Liver (tissue), 9 donors: Measurements from ENCODE around the gene SREBF2. TPM values are rescaled to one million over a fixed set of nuclear protein-coding genes. Genes with fewer than 3 reads are reported as not detected.

Source experiments
- DNase-seq: peaks from one replicate; pipeline ENCODE4 v3.0.0-alpha.2; 2017; ENCODE audit warnings: low spot score
- H3K27ac ChIP-seq, 2 donors: one replicate each; pipeline ENCODE4 v1.7.0; 2013; ENCODE audit warnings: inconsistent platforms in 2 of 2, low read length in 2 of 2, control low read depth in 1 of 2, low read depth in 1 of 2, mild to moderate bottlenecking in 1 of 2
- H3K27me3 ChIP-seq, 4 donors: one replicate each; pipeline versions ENCODE4 v1.6.1 to v1.7.0; 2013; ENCODE audit warnings: low read length in 3 of 4, inconsistent platforms in 1 of 4, mild to moderate bottlenecking in 1 of 4, moderate library complexity in 1 of 4; ENCODE audit not compliant: control insufficient read depth in 4 of 4, insufficient read depth in 4 of 4
- H3K36me3 ChIP-seq, 4 donors: one replicate each; pipeline versions ENCODE4 v1.6.1 to v1.7.0; 2013; ENCODE audit warnings: low read length in 3 of 4, mild to moderate bottlenecking in 3 of 4, low read depth in 1 of 4, moderate library complexity in 1 of 4; ENCODE audit not compliant: control insufficient read depth in 4 of 4, insufficient read depth in 3 of 4
- H3K4me1 ChIP-seq, 4 donors: one replicate each; pipeline versions ENCODE4 v1.6.1 to v1.7.0; 2013; ENCODE audit warnings: low read length in 3 of 4, mild to moderate bottlenecking in 3 of 4, moderate library complexity in 1 of 4; ENCODE audit not compliant: control insufficient read depth in 4 of 4, insufficient read depth in 4 of 4
- H3K4me3 ChIP-seq, 3 donors: one replicate each; pipeline versions ENCODE4 v1.6.1 to v1.7.0; 2013; ENCODE audit warnings: low read length in 3 of 3, control low read depth in 1 of 3, low read depth in 1 of 3, mild to moderate bottlenecking in 1 of 3
- H3K9ac ChIP-seq, 2 donors: one replicate each; pipeline ENCODE4 v1.7.0; 2013; ENCODE audit warnings: low read length in 2 of 2, mild to moderate bottlenecking in 2 of 2, moderate library complexity in 2 of 2, control low read depth in 1 of 2, low read depth in 1 of 2
- H3K9me3 ChIP-seq, 4 donors: one replicate each; pipeline versions ENCODE4 v1.6.1 to v1.7.0; 2013; ENCODE audit warnings: low read length in 3 of 4; ENCODE audit not compliant: control insufficient read depth in 4 of 4
- EGR1 ChIP-seq, 2 donors: IDR thresholded peaks; 2 replicates each; pipeline ENCODE4 v1.6.1; 2016 to 2018; ENCODE audit warnings: antibody characterized with exemption in 2 of 2, low read depth in 2 of 2
- FOXA1 ChIP-seq: IDR thresholded peaks from 2 replicates; pipeline ENCODE4 v1.6.1; 2016; ENCODE audit warnings: antibody characterized with exemption
- FOXA2 ChIP-seq: IDR thresholded peaks from 2 replicates; pipeline ENCODE4 v1.6.1; 2016; ENCODE audit warnings: antibody characterized with exemption
- GABPA ChIP-seq, 2 donors: IDR thresholded peaks in 1 of 2; conservative IDR thresholded peaks in 1 of 2; 2 replicates each; pipeline ENCODE4 v1.6.1; 2016; ENCODE audit warnings: antibody characterized with exemption in 2 of 2, mild to moderate bottlenecking in 1 of 2, moderate library complexity in 1 of 2
- HNF4A ChIP-seq, 2 donors: conservative IDR thresholded peaks; 2 replicates each; pipeline ENCODE4 v1.6.1; 2016; ENCODE audit warnings: antibody characterized with exemption in 2 of 2, mild to moderate bottlenecking in 2 of 2
- HNF4G ChIP-seq: IDR thresholded peaks from 2 replicates; pipeline ENCODE4 v1.6.1; 2016; ENCODE audit warnings: antibody characterized with exemption
- JUND ChIP-seq, 2 donors: IDR thresholded peaks; 2 replicates each; pipeline ENCODE4 v1.6.1; 2016; ENCODE audit warnings: antibody characterized with exemption in 2 of 2
- MAX ChIP-seq: IDR thresholded peaks from 2 replicates; pipeline ENCODE4 v1.6.1; 2016; ENCODE audit warnings: antibody characterized with exemption
- NR2F2 ChIP-seq: IDR thresholded peaks from 2 replicates; pipeline ENCODE4 v1.6.1; 2016; ENCODE audit warnings: antibody characterized with exemption
- RAD21 ChIP-seq, 2 donors: IDR thresholded peaks; 2 replicates each; pipeline ENCODE4 v1.6.1; 2016; ENCODE audit warnings: antibody characterized with exemption in 2 of 2, mild to moderate bottlenecking in 2 of 2
- REST ChIP-seq: IDR thresholded peaks from 2 replicates; pipeline ENCODE4 v1.6.1; 2016; ENCODE audit warnings: antibody characterized with exemption, mild to moderate bottlenecking
- RXRA ChIP-seq, 2 donors: IDR thresholded peaks; 2 replicates each; pipeline ENCODE4 v1.6.1; 2017 to 2018; ENCODE audit warnings: antibody characterized with exemption in 2 of 2, mild to moderate bottlenecking in 1 of 2
- SP1 ChIP-seq: IDR thresholded peaks from 2 replicates; pipeline ENCODE4 v1.6.1; 2018; ENCODE audit warnings: antibody characterized with exemption, mild to moderate bottlenecking
- TAF1 ChIP-seq: conservative IDR thresholded peaks from 2 replicates; pipeline ENCODE4 v1.6.1; 2016; ENCODE audit warnings: antibody characterized with exemption, mild to moderate bottlenecking
- YY1 ChIP-seq: IDR thresholded peaks from 2 replicates; pipeline ENCODE4 v1.6.1; 2016; ENCODE audit warnings: antibody characterized with exemption, mild to moderate bottlenecking
- WGBS: extraction: QIAGEN DNeasy Blood & Tissue Kit; methylation state at CpG from one replicate; pipeline ENCODE4 v1.1.7; 2013; 5-methylcytosine and 5-hydroxymethylcytosine counted together
- polyA plus RNA-seq, 2 donors: library from polyadenylated mRNA; stranded (reverse) in 1 of 2; unstranded in 1 of 2; fragments of 200-250 nt in 1 of 2; fragments of >200 nt in 1 of 2; fragmentation: Nextera tagmentation in 1 of 2; extraction: Ambion mirVana in 1 of 2; gene quantifications; one replicate each; pipeline versions ENCODE4 v1.2.1 to v1.2.3, GENCODE V29; 2013 to 2015
- total RNA-seq, 2 donors: library from RNA; depleted of rRNA; stranded (reverse); fragments of >200 nt; gene quantifications; one replicate each; pipeline ENCODE4 v1.2.3, GENCODE V29; 2014
- TF ChIP-seq, protein P1 (sequence below): fragments of 150-350 bp; IDR thresholded peaks from 2 replicates; pipeline ENCODE4 v1.5.1; 2017; ENCODE audit warnings: improper control_type of control experiment, low read depth, low read length; ENCODE audit not compliant: missing input control
- TF ChIP-seq, protein P2 (sequence below): IDR thresholded peaks from 2 replicates; pipeline ENCODE4 v1.6.1; 2016; ENCODE audit warnings: antibody characterized with exemption
- TF ChIP-seq, protein P3 (sequence below): IDR thresholded peaks from 2 replicates; pipeline ENCODE4 v1.6.1; 2016; ENCODE audit warnings: antibody characterized with exemption
- donor health status: healthy.
- donor health status: healthy.
- donor health status: healthy.
- donor health status: healthy.
- donor health status: healthy.

SREBF2 gene
- total and polyA plus RNA-seq, 4 donors: 18.3 to 69.6 (median 57.3) TPM

DNA sequence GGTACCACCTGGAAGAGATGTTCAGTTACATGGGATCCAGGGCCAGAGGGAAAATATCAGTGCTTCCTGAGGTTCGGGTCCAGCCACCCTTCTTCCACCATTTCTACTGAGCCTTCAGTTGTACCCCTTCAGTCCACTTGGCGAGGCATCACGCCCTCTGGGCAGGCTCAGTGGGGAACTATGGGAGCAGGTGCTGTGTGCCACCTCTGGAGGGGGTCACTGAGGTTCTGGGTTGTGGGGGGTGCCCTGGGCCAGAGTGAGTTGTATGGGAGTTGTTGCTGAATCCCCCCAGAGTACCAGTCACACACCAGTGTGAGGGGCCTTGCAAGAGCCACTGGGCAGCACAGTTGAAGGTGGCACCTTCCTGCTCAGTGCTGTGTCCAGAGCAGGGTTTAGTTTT, 2.7 kb upstream of the SREBF2 start:
- H3K4me1 ChIP-seq: peaks cover 0 to 14% (median 6%) of the 10 kb centered on the region in 4 donors
- 97% methylated on average over 3 of the region's 3 CpGs for WGBS
- H3K27me3 ChIP-seq: no peaks in the 10 kb centered on the region
- no peak for DNase-seq
- H3K9ac ChIP-seq: no peak overlapping the region
- TF ChIP-seq JUND (IDR thresholded peaks at IDR 0.05) (no peak), TAF1 (no peak), RAD21 (IDR thresholded peaks at IDR 0.05) (no peak), HNF4A (conservative IDR thresholded peaks at IDR 0.05) (no peak), YY1 (no peak), FOXA1 (no peak), SP1 (no peak), REST (no peak), NR2F2 (no peak), EGR1 (IDR thresholded peaks at IDR 0.05; ENCODE audit: low read depth in 2 of 2) (no peak), GABPA (IDR thresholded peaks at IDR 0.05 in 1 of 2, conservative IDR thresholded peaks at IDR 0.05 in 1 of 2) (no peak), FOXA2 (no peak)
- TF ChIP-seq, protein P1, sequence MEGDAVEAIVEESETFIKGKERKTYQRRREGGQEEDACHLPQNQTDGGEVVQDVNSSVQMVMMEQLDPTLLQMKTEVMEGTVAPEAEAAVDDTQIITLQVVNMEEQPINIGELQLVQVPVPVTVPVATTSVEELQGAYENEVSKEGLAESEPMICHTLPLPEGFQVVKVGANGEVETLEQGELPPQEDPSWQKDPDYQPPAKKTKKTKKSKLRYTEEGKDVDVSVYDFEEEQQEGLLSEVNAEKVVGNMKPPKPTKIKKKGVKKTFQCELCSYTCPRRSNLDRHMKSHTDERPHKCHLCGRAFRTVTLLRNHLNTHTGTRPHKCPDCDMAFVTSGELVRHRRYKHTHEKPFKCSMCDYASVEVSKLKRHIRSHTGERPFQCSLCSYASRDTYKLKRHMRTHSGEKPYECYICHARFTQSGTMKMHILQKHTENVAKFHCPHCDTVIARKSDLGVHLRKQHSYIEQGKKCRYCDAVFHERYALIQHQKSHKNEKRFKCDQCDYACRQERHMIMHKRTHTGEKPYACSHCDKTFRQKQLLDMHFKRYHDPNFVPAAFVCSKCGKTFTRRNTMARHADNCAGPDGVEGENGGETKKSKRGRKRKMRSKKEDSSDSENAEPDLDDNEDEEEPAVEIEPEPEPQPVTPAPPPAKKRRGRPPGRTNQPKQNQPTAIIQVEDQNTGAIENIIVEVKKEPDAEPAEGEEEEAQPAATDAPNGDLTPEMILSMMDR: no peak
- no peak overlapping the region for H3K27ac ChIP-seq
- H3K36me3 ChIP-seq: no peaks in the 10 kb centered on the region
- no peaks in the 10 kb centered on the region for H3K9me3 ChIP-seq
- no peak overlapping the region for H3K4me3 ChIP-seq

DNA sequence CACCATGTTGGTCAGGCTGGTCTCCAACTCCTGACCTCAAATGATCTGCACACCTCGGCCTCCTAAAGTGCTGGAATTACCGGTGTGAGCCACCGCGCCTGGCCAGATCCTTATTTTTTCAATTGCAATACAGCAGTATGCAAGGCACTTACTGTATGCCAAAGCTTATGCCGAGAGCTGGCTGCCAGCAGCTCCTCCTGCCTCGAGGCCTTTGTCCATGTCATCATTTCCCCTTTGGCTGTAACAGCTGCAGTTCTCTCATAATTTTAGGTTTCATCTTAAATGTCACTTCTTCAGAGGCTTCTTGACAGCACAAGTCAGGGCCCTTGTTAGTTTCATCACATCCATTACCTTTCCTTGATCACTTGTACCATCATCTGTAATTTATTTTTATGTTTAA, 1.5 kb upstream of the SREBF2 start:
- Histone ChIP-seq H3K9me3 (no peaks in the 10 kb centered on the region), H3K4me3 (no peak overlapping the region), H3K27ac (peak overlapping the region; percentile 84 to 98), H3K4me1 (peaks cover 0 to 22% (median 10%) of the 10 kb centered on the region in 4 donors), H3K36me3 (peaks cover 0 to 9% (median under 1%) of the 10 kb centered on the region in 4 donors), H3K9ac (no peak overlapping the region), H3K27me3 (no peaks in the 10 kb centered on the region)
- 78% methylated on average over 6 of the region's 6 CpGs for WGBS
- no peak for DNase-seq
- no peak for TF ChIP-seq JUND (IDR thresholded peaks at IDR 0.05)
- TF ChIP-seq, protein P2, sequence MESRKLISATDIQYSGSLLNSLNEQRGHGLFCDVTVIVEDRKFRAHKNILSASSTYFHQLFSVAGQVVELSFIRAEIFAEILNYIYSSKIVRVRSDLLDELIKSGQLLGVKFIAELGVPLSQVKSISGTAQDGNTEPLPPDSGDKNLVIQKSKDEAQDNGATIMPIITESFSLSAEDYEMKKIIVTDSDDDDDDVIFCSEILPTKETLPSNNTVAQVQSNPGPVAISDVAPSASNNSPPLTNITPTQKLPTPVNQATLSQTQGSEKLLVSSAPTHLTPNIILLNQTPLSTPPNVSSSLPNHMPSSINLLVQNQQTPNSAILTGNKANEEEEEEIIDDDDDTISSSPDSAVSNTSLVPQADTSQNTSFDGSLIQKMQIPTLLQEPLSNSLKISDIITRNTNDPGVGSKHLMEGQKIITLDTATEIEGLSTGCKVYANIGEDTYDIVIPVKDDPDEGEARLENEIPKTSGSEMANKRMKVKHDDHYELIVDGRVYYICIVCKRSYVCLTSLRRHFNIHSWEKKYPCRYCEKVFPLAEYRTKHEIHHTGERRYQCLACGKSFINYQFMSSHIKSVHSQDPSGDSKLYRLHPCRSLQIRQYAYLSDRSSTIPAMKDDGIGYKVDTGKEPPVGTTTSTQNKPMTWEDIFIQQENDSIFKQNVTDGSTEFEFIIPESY: no peak
- TF ChIP-seq, protein P3, sequence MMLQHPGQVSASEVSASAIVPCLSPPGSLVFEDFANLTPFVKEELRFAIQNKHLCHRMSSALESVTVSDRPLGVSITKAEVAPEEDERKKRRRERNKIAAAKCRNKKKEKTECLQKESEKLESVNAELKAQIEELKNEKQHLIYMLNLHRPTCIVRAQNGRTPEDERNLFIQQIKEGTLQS: no peak
- TF ChIP-seq RAD21 (IDR thresholded peaks at IDR 0.05): no peak
- TF ChIP-seq HNF4G: no peak
- no peak for TF ChIP-seq TAF1
- TF ChIP-seq, protein P1: no peak
- TF ChIP-seq RXRA (IDR thresholded peaks at IDR 0.05): no peak
- no peak for TF ChIP-seq FOXA2
- TF ChIP-seq HNF4A (conservative IDR thresholded peaks at IDR 0.05): no peak
- TF ChIP-seq FOXA1: no peak
- TF ChIP-seq EGR1 (IDR thresholded peaks at IDR 0.05; ENCODE audit: low read depth in 2 of 2): no peak
- no peak for TF ChIP-seq MAX
- TF ChIP-seq GABPA (IDR thresholded peaks at IDR 0.05 in 1 of 2, conservative IDR thresholded peaks at IDR 0.05 in 1 of 2): no peak
